Measurements from ENCODE around the gene ADGRB3.
A peak's percentile ranks its signal among the peaks of the same experiment; 100 is the strongest.
"Not testable (repeated sequence)": the region's sequence is repeated elsewhere in the genome, so short reads cannot be mapped to it uniquely, and the experiment has no call there.

ADGRB3 gene

DNA sequence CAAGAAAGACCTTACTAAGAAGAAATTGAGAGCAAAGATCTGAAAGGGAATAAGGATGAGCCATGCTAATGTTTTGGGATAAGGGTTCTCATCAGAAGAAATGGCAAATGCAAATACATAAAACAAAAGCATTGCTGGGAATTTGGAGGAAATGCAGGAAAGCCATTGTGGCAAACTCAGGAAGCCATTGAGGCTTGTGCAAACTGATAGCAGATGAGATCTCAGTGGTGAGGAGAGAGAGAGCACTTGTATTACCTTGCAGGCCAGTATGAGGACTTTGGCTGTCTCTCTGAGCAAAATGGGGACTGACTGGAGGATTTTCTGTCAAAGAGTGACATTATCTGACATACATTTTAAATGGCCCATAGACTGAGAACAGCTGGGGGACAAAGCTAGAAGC, 103.0 kb downstream of the ADGRB3 start:
- no peak for DNase-seq (ENCODE audit: low read depth, low spot score)

DNA sequence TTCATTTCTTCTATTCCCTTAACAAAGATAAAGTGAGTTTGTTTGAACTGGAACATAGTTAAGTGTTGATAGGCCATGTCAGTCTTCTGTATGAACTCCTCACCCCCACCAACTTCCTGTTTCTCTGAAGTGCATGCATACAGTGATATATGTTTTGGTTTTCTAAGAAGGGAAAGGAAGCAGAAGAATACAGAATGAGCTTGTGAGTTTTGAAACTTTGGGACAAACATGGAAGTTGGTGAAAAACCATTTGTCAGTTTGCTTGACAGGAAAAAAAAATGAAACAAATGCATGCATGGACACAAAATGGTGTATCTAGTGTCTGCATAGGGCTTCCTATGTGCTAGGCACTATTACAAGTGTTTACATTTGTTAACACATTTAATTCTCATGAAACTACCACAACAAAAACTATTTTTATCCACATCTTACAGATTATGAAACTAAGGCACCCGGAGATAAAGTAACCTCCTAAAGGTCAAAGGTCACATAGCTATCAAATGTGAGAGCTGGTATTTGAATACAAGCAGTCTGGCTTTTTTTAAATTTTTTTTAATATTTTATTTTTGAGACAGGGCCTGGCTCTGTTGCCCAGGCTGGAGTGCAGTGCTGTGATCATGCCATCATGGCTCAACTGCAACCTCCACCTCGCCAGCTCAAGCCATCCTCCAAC, 105.9 kb downstream of the ADGRB3 start:
- DNase-seq (ENCODE audit: low read depth, low spot score) = no peak

DNA sequence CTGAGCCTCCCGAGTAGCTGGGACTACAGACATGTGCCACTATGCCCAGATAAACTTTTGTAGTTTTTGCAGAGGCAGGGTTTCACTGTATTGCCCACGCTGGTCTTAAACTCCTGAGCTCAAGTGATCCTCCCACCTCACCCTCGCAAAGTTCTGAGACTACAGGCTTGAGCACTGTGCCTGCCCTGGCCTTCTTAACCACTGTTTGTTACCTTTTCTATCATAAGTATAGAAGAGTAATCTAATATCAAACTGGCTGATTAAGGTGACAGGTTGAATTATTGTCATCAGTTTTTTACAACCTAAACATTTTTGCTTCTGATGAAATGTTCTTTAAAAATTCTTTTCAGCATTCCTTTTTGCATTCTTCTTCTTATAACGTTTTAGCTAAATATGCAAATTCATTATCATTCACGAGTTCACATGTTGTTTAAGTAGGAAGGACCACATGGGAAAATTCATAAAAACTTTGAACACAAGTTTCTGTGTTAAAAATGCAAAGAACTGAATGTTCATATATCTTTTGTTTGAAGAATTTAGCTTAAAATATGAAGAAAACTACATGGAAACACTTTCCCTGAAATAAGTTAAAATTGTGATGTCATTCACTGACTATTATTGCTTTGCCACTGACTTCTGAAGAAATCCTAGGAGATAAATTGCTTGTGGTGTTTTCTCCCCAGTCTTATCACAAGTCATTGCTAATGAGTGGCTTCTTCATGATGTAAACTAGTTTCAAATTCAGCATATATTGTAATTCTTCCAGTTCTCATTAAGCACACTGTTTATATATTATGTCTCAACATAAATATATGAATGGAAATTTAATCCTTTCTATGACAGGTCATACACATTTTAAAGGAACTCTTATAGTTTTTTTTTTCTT, 106.7 kb downstream of the ADGRB3 start:
- no peak for DNase-seq (ENCODE audit: low read depth, low spot score)

DNA sequence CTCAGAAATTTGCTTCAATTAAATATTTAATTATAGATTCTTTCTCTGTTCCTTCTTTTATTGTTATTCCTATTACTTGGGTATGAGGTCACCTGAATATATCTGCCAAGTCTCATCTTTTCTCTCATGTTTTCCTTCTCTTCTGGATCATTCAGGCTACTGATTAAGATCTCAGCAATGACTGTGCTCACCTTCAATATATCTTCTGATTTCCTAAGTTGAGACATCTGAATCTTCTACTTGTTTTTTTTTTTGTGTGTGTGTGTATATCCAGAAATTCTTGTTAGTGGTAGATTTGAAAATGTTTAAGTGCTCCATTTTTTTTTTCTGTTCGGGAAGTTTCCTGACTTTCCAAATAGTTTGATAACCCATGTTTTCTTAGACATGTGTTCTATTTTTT, 108.0 kb downstream of the ADGRB3 start:
- no peak for DNase-seq (ENCODE audit: low read depth, low spot score)

DNA sequence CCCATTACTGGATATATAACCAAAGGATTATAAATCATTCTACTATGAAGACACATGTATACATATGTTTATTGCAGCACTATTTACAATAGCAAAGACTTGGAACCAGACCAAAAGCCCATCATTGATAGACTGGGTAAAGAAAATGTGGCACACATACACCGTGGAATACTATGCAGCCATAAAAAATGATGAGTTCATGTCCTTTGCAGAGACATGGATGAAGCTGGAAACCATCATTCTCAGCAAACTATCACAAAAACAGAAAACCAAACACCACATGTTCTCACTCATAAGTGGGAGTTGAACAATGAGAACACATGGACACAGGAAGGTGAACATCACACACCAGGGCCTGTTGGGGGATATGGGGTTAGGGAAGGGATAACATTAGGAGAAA, 109.3 kb downstream of the ADGRB3 start:
- not testable (repeated sequence) for DNase-seq (ENCODE audit: low read depth, low spot score)

DNA sequence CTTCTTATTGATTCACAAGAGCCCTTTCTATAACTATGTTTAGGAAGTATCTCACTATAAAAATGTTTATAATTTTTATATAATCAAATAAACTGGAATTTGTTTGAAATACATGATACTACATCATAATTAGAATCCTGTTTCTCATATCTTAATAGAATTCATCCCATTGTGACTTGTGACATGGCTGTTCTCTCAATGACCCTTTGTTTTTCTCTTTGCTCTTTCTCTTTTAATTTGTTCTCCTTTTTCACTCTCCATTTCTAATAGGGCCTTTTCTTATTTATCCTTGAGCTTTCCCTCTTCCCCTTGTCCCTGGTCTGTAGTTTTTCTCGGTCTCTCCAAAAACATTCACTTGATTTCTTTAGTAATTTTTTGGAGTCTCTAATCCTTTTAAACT, 111.3 kb downstream of the ADGRB3 start:
- DNase-seq (ENCODE audit: low read depth, low spot score) = no peak

DNA sequence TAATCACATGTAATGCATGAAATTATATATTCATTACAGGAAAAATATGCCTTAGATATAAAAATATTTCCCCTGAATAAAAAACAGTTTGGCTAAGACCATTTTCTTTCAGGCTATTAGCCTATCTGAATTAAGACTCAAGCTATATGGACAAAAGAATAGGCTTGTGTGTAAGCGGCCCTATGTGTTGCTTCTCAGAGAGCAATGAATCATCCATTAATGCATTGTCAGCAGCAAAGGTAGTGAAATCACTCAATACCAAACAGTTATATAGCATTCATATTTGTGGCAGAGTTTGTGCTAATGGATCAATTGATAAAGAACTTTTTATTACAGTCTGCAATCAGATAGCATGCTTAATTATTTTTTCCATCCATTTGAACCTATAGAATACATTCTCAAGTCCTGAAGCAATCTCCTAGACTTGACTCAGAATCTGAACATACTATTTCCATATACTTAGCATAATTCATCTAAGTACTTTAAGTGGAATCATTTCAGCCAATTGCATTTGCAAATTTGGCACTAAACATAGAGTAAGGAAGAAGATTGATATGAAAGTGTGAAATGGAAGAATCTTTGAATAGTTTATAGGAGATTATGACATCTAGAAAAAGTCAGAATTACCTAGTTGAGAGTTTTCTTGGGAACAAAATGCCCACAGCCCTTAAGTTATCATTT, 112.2 kb downstream of the ADGRB3 start:
- DNase-seq (ENCODE audit: low read depth, low spot score) = no peak

DNA sequence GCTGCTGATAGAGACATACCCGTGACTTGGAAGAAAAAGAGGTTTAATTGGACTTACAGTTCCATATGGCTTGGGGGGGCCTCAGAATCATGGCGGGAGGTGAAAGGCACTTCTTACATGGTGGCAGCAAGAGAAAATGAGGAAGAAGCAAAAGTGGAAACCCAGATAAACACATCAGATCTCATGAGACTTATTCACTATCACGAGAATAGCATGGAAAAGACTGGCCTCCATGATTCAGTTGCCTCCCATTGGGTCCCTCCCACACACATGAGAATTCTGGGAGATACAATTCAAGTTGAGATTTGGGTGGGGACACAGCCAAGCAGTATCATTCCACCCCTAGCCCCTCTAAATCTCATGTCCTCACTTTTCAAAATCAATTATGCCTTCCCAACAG, 112.8 kb downstream of the ADGRB3 start:
- DNase-seq (ENCODE audit: low read depth, low spot score) = not testable (repeated sequence)

DNA sequence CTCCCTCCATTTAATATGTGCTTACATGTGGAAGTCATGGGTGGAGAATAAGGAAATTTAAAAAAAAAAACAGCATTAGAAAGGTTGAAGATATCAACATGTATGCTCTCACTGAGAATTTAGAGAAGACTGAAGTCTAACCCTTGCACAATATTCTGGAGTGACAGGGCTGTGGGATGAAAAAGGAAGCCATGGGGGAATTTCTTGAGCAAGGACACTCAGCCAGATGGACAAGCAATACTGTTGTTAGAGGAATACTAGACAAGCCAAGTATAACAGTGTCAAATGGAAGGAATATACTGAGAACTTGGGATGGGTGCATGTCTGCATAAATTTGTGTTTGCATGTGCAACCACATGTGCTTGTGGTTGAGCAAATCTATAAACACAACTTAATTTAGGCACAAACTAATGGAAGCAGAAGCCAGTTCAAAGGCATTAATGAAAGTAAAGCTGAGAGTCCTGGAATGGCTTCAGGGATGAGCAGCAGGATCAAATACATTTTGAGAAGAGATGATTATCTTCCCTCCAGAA, 119.7 kb downstream of the ADGRB3 start:
- DNase-seq (ENCODE audit: low read depth, low spot score) = no peak

DNA sequence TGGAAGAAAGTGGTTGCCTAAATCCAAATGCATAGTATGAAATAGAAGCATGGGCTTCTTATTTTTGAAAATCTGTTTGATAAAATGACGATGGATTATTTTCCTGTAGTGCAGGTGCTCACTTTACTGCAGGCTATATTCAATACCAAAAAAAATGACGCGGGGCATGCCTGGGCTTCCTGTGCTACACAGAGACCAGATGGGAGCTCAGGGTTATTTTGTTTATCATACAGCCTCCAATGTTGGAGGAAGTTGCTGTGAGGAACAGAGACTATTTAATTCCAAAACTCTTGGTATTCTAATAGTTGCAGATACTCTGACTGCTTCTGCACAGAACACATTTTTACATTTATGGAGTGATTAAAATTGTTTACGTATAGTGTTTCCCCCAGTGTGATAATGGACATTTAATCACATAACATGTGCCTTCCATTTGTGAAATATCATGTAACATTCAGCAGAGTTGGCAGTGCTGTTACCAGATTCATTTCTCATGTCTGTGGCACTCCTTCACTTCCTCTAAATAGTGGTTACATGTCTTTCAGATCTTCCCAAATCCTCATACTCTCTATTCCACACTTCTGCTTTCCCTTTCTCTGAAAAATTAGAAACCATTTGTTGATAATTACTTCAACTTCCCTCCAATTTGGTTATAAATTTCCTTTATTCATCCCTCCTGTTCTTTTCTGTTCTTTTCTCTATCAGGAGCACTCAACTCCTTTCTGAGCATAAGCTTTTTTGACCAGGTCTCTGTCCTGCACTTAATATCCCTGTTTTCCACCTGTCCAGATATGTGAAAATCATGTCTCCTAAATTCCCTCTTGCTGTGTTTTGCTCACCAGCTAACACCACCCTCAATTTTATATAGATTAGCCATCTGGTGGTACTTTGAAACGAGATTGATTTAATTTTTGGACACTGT, 121.6 kb downstream of the ADGRB3 start:
- DNase-seq (ENCODE audit: low read depth, low spot score) = no peak

DNA sequence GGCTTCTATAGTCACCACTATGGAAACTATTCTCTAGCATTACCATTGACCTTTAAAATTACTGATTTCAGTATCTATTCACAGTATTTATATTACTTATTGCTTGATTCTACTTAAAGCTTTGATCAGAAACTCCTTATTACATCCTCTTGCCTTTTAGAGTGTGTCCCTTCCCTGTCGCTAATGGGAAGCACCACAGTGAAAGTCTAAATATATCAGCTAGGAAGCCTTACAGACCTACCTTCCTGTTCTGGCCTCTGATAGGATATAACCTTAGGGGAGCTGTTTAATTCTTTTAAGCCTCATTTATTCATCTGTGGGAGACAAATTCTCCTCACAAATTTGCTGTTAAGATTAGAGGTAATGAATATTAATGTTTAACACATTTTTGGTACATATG, 122.7 kb downstream of the ADGRB3 start:
- DNase-seq (ENCODE audit: low read depth, low spot score) = no peak

DNA sequence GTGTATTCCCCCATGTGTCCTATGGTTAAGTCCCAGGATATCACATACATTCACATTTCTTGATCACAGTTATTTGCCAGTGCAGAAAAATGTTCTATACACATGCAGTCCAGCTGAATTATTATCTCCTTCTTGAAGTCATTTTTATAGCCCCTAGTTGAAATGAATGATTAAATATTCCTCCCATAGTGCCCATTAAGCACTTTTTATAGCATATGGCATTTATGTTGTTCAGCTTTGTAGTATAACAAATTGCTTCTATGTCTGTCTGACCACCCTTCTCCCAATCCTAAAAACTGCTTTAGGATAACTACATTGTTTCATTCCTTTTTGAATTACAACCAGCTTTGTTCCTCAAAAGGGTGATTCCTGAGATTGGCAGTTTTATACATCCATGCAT, 123.5 kb downstream of the ADGRB3 start:
- DNase-seq (ENCODE audit: low read depth, low spot score) = no peak

DNA sequence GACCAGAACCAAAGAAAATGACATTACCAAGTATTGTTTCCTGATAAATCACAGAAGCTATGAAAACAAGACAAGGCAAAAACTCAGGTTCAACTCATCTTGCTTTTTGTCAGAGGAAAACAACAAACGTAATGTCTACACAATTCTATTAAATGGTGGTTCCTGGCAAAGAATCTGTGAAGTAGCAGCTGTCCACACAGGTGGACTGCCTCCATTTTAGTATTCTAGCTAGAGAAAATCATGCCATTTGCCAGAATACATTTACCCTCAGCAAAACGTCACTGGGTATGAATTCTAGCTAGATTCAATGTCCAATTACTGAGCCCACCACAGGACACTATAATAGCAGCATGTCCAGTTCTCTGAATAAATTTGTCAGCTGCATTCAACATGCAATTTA, 125.4 kb downstream of the ADGRB3 start:
- no peak for DNase-seq (ENCODE audit: low read depth, low spot score)

DNA sequence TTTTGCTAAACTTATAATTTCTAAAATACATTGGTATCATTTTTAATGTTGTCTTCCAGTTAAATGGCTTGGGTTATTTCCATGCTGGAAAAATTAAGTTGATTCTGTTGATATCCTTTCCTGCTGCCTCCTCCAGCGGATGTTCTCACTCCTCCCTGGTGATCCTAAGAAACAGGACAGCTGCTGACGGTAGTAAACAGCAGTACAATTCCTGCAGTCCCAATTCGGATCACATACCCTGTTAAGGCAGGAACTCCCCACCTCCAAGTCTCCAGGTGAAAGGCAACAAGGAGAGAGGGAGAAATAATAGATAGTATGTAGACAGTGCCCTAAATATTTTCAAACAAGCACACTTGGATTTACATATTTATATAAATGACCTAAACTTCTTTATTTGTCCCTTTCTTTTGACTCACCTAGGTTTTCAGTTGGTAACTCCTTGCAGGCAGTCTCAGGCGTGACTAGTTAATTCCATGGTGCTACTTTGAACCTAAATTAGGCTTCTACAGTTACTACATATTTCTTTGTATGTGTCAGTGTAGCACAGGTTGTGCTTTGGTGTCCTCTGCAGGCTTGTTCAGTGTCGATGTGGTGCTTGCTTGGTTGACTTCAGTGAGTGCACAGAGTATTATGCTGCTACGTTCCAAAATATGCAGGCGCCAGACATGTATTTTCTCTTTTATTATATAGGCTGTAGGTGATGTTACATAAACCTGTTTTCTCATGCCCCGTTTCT, 126.0 kb downstream of the ADGRB3 start:
- DNase-seq (ENCODE audit: low read depth, low spot score) = no peak

DNA sequence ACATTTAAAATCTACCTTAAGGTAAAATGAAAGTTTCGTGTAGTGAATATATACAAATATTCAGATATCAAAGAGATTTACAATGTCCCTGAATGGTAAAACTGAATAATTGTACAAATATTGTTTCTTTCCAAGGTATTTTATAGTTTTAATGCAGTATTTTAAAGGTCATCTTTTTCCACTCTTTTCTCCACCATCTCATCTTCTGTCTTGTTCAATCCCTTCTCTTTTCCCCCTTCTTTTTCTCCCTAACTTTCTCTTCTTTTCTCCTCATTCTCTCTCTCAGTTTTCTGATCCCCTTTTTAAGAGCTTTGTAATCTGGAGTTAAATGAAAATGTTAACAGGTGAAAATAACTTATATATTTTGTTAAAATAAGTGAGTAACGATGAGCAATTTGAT, 126.9 kb downstream of the ADGRB3 start:
- no peak for DNase-seq (ENCODE audit: low read depth, low spot score)

DNA sequence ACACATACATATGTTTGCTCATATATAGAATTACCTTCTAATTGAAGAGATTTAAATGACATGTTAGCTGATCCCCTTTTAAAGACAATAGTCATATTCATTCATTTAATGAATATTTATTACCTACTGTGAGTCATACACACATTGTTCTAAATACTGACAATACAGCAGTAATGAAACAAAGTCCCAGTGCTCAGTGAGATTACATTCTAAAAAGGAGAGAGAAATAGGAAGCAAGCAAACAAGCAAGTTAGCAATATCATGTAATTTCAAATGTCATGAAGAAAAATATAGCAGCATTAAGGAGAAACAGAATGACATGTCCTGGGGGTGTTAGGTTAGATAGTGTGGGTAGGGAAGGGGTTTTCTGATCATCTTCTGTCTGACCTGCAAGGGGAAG, 136.3 kb downstream of the ADGRB3 start:
- no peak for DNase-seq (ENCODE audit: low read depth, low spot score)

DNA sequence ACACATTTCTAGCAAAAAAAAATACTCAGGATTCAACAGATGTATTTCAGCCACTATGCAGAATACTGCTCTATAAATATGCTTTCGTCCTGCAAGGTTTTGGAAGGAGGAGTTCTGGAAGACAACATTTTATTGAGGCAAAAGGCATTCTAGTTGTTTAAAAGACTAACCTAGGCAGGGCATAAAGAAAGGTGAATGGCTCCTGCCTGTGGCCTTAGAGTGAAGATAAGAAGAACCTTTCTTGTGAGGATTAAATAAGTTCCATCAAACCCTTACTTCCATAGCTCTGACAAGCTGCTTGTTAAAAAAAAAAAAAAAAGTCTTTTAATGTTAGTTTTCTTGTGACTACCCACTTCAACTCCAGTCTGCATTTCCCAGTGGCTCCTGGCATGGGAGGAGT, 139.8 kb downstream of the ADGRB3 start:
- no peak for DNase-seq (ENCODE audit: low read depth, low spot score)

DNA sequence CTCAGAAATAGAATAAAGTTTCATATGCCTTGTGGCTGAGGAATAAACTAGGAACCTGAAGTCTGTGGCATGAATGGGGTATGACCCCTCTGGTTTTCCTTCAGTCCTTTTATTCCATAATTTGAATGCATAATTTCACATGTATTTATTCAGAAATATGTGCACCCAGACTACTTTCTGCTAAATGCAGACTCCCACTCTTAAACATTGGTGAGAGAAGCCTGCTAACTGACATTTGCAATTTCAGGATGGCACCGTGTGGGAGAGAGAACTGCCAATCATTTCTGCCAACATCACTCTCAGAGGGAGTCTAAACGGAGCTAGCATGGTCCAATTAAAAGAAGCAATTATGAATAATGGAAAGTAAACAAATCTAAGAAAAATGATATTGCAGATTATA, 141.3 kb downstream of the ADGRB3 start:
- DNase-seq (ENCODE audit: low read depth, low spot score) = no peak

DNA sequence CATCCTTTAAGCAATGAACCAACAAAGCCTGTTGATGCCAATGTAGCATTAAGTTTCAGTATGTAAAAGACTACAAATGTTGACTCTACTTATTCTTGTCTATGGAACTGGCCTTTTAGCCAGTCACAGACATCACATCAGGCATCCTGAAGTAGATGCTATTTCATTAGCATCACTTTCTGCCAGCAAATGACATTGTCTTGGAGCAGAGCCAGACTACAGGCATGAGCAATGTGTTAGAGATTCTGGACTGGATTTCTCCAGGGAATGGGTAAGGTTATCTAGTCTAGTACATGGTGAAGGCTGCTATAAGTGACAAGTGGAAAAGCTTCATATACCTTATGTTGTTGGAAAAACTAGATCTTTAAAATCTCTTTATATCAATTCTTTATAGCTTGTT, 142.9 kb downstream of the ADGRB3 start:
- no peak for DNase-seq (ENCODE audit: low read depth, low spot score)

DNA sequence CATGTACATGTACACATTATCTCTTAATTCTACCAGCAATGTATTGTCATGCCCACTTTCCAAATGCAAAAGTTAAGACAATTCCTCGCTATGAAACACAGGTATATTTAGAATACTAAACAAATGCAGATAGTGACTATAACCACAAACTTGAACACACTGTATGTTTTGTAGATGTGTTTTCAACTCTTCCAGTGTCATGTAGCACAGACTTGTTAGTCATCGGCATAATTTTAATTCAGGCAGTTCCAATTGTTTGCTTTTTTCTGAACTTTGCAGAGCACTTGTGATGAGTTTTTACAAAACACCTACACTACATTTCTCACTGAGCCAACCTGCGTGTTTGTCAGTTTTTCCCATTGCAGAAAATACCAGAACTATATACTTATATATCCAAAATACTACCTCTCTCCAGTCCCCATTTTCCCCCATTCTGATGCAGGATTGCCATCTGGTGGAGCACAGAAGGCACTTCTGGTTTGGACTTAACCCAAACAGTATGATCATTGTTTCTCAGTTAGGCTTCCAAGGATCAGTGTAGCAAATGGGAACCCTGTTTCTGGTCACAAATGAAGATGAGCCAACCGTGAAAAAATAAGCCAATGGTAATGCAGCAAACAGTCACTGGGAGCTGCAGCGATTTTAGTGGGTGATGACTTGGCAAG, 143.4 kb downstream of the ADGRB3 start:
- peak; percentile 15 for DNase-seq (ENCODE audit: low read depth, low spot score)

All from iPS DF 19.7 (cell line).